ENCODE data around the gene BRF1. TPM values are rescaled to one million over a fixed set of nuclear protein-coding genes. Genes with fewer than 3 reads are reported as not detected.

The BRF1 gene
- polyA plus RNA-seq, 1 of the 3 experiments (the other 2 are of a cell fraction), result 15.7 TPM

DNA sequence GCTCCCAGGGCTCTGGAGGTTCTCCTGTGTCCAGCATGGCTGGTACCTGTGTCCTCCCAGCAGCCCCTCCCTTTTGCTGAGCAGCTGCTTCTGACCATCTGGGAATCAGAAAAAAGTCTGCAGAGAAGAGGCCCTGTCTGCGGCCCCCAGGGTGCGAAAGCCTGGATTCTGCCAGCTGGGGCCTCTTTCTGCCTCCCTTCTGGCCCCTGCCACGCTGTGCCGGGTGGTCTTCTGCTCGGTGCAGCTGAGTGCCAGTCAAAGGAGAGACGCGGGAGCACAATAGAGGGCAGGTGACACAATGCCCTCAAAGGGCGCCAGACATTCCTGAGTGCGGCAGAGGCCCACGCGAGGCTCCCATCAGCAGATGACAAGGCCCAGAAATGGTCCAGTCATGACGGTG lies 39.8 kb downstream of the BRF1 start:
- no peak for DNase-seq
- no peak overlapping the region for H3K9ac ChIP-seq
- H2AFZ ChIP-seq (ENCODE audit: low read depth), result no peak overlapping the region
- H4K20me1 ChIP-seq (ENCODE audit: insufficient read depth), result 0 out of 2 replicates have a peak, but pooled peaks cover 3% of the 10 kb centered on the region
- no peak overlapping the region for H3K27ac ChIP-seq (ENCODE audit: low read depth in 2 of 2, low read length in 1 of 2)
- no peak overlapping the region for H3K4me2 ChIP-seq
- H3K4me3 ChIP-seq (ENCODE audit: low read depth in 2 of 2, low read length in 1 of 2), result no peak overlapping the region
- ChIA-PET CTCF (interaction anchor here (1.0 to 1.3 kb wide), 3 partner anchors 12 to 58 kb away, joined by 3 to 4 read pairs (median 3); no protein-coding TSS in a partner anchor), POLR2A (interaction anchor here (0.8 to 0.9 kb wide), 2 partner anchors 9 to 33 kb away, joined by 3 read pairs; no protein-coding TSS in a partner anchor)
- H3K79me2 ChIP-seq (ENCODE audit: insufficient read depth), result peaks cover 5% of the 10 kb centered on the region; the same call in 1 of the 2 replicates
- WGBS (ENCODE audit: low lambda C conversion rate), result 97% methylated on average over 9 of the region's 12 CpGs
- H3K36me3 ChIP-seq (replicated peaks in 1 of 2; ENCODE audit: control insufficient read depth in 1 of 2, insufficient read depth in 2 of 2, low read length in 1 of 2), result peaks cover 2 to 7% of the 10 kb centered on the region in 2 experiments
- H3K4me1 ChIP-seq (ENCODE audit: control insufficient read depth in 1 of 2, insufficient read depth in 2 of 2, low read depth in 1 of 2, low read length in 1 of 2), result peaks cover 0 to 4% of the 10 kb centered on the region in 2 experiments; a peak in 1 of 4 replicates
- TF ChIP-seq FOXJ3 (CRISPR knock-in tag; IDR thresholded peaks at IDR 0.05), result no peak
- no peaks in the 10 kb centered on the region for H3K9me3 ChIP-seq
- H3K9me2 ChIP-seq, result no peaks in the 10 kb centered on the region
- H3F3A ChIP-seq (replicated peaks; ENCODE audit: insufficient read depth), result no peaks in the 10 kb centered on the region
- H3K27me3 ChIP-seq (ENCODE audit: insufficient read depth), result no peaks in the 10 kb centered on the region

DNA sequence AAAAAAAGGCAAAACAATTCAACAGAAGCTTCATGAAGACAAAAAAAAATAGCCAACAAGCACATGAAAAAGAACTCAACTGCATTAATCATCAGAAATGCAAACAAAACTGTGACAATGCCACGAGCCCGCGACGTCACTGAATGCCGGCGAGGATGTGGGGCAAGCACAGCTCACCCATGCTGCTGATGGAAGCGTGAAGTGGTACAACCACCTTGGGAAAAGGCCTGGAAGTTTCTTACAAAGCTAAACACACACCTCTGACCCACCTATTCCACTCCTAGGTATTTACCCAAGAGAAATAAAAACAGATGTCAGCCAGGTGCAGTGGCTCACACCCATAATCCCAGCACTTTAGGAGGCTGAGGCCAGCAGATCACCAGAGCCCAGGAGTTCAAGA lies 42.0 kb downstream of the BRF1 start:
- POLR2A ChIA-PET, result no interaction called here
- no peak overlapping the region for H2AFZ ChIP-seq (ENCODE audit: low read depth)
- H3F3A ChIP-seq (replicated peaks; ENCODE audit: insufficient read depth), result no peaks in the 10 kb centered on the region
- H3K79me2 ChIP-seq (ENCODE audit: insufficient read depth), result peaks cover 5% of the 10 kb centered on the region; the same call in 1 of the 2 replicates
- DNase-seq, result no peak
- CTCF ChIA-PET, result interaction anchor here (1.0 to 1.9 kb wide), 3 partner anchors 10 to 169 kb away, joined by 3 to 7 read pairs (median 3); partner anchors contain the start of gene BTBD6
- H3K4me2 ChIP-seq, result no peak overlapping the region
- TF ChIP-seq GABPA (IDR thresholded peaks at IDR 0.05; ENCODE audit: low read depth) (no peak), ELF1 (IDR thresholded peaks at IDR 0.05) (no peak), TAF1 (IDR thresholded peaks at IDR 0.05; ENCODE audit: borderline replicate concordance, low read depth, low read length) (no peak), YY1 (IDR thresholded peaks at IDR 0.05; ENCODE audit: low read depth) (no peak), FOXJ3 (CRISPR knock-in tag; IDR thresholded peaks at IDR 0.05) (no peak), RAD21 (IDR thresholded peaks at IDR 0.05; ENCODE audit: low read length) (no peak), TEAD4 (IDR thresholded peaks at IDR 0.05; ENCODE audit: borderline replicate concordance, insufficient read depth) (no peak), EP300 (IDR thresholded peaks at IDR 0.05; ENCODE audit: borderline replicate concordance in 1 of 2, low read depth in 1 of 2, low read length in 1 of 2) (no peak), FOSL2 (IDR thresholded peaks at IDR 0.05; ENCODE audit: borderline replicate concordance, low read depth) (no peak), POLR2AphosphoS5 (IDR thresholded peaks at IDR 0.05; ENCODE audit: low read depth, low read length) (no peak), SMC3 (IDR thresholded peaks at IDR 0.05; ENCODE audit: low read depth, low read length) (no peak), RFX5 (IDR thresholded peaks at IDR 0.05; ENCODE audit: low read length) (no peak), IRF3 (IDR thresholded peaks at IDR 0.05; ENCODE audit: low read depth, low read length) (no peak), RCOR1 (IDR thresholded peaks at IDR 0.05; ENCODE audit: low read length) (no peak), NRF1 (IDR thresholded peaks at IDR 0.05; ENCODE audit: low read depth, low read length) (no peak), GATA2 (CRISPR knock-in tag; IDR thresholded peaks at IDR 0.05) (no peak), ZBTB33 (IDR thresholded peaks at IDR 0.05; ENCODE audit: borderline replicate concordance, low read depth) (no peak)
- TF ChIP-seq, protein P1, sequence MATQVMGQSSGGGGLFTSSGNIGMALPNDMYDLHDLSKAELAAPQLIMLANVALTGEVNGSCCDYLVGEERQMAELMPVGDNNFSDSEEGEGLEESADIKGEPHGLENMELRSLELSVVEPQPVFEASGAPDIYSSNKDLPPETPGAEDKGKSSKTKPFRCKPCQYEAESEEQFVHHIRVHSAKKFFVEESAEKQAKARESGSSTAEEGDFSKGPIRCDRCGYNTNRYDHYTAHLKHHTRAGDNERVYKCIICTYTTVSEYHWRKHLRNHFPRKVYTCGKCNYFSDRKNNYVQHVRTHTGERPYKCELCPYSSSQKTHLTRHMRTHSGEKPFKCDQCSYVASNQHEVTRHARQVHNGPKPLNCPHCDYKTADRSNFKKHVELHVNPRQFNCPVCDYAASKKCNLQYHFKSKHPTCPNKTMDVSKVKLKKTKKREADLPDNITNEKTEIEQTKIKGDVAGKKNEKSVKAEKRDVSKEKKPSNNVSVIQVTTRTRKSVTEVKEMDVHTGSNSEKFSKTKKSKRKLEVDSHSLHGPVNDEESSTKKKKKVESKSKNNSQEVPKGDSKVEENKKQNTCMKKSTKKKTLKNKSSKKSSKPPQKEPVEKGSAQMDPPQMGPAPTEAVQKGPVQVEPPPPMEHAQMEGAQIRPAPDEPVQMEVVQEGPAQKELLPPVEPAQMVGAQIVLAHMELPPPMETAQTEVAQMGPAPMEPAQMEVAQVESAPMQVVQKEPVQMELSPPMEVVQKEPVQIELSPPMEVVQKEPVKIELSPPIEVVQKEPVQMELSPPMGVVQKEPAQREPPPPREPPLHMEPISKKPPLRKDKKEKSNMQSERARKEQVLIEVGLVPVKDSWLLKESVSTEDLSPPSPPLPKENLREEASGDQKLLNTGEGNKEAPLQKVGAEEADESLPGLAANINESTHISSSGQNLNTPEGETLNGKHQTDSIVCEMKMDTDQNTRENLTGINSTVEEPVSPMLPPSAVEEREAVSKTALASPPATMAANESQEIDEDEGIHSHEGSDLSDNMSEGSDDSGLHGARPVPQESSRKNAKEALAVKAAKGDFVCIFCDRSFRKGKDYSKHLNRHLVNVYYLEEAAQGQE (IDR thresholded peaks at IDR 0.05; ENCODE audit: low read depth, low read length), result no peak
- TF ChIP-seq, protein P2, sequence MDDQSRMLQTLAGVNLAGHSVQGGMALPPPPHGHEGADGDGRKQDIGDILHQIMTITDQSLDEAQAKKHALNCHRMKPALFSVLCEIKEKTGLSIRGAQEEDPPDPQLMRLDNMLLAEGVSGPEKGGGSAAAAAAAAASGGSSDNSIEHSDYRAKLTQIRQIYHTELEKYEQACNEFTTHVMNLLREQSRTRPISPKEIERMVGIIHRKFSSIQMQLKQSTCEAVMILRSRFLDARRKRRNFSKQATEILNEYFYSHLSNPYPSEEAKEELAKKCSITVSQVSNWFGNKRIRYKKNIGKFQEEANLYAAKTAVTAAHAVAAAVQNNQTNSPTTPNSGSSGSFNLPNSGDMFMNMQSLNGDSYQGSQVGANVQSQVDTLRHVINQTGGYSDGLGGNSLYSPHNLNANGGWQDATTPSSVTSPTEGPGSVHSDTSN (IDR thresholded peaks at IDR 0.05), result no peak
- H3K9me2 ChIP-seq, result no peaks in the 10 kb centered on the region
- WGBS (ENCODE audit: low lambda C conversion rate), result 88% methylated on average over 7 of the region's 7 CpGs
- peaks cover 0 to 7% of the 10 kb centered on the region in 2 experiments for H3K36me3 ChIP-seq (replicated peaks in 1 of 2; ENCODE audit: control insufficient read depth in 1 of 2, insufficient read depth in 2 of 2, low read length in 1 of 2)
- 0 out of 2 replicates have a peak, but pooled peaks cover 8% of the 10 kb centered on the region for H4K20me1 ChIP-seq (ENCODE audit: insufficient read depth)
- no peak overlapping the region for H3K27ac ChIP-seq (ENCODE audit: low read depth in 2 of 2, low read length in 1 of 2)
- no peak overlapping the region for H3K4me3 ChIP-seq (ENCODE audit: low read depth in 2 of 2, low read length in 1 of 2)
- H3K9ac ChIP-seq, result no peak overlapping the region
- H3K4me1 ChIP-seq (ENCODE audit: control insufficient read depth in 1 of 2, insufficient read depth in 2 of 2, low read depth in 1 of 2, low read length in 1 of 2), result peaks cover 0 to 4% of the 10 kb centered on the region in 2 experiments; a peak in 1 of 4 replicates
- no peaks in the 10 kb centered on the region for H3K27me3 ChIP-seq (ENCODE audit: insufficient read depth)
- no peaks in the 10 kb centered on the region for H3K9me3 ChIP-seq

Data from SK-N-SH (cell line).